ENCODE results near the gene GAB2.

GAB2 gene

GRCh38 chr11:78190871-78191538, 226.6 kb downstream of the GAB2 start:
- Histone ChIP-seq H3K36me3 (no peaks in the 10 kb centered on the region; the same call in 1 of the 2 replicates), H3K27me3 (no peaks in the 10 kb centered on the region), H3K4me3 (ENCODE audit: low read depth, low read length) (no peak overlapping the region), H3K9me3 (no peaks in the 10 kb centered on the region), H3K4me1 (no peaks in the 10 kb centered on the region; the same call in none of the 2 replicates)
- no peak for DNase-seq
- TF ChIP-seq CTCF (IDR thresholded peaks at IDR 0.05; ENCODE audit: low read depth, low read length) = no peak

- no peaks in the 10 kb centered on the region for H3K36me3 ChIP-seq
- H3K4me1 ChIP-seq = no peaks in the 10 kb centered on the region; the same call in none of the 2 replicates
- no peak for TF ChIP-seq CTCF (IDR thresholded peaks at IDR 0.05; ENCODE audit: low read depth, low read length)
- no peaks in the 10 kb centered on the region for H3K9me3 ChIP-seq
- no peaks in the 10 kb centered on the region for H3K27me3 ChIP-seq
- H3K4me3 ChIP-seq (ENCODE audit: low read depth, low read length) = no peak overlapping the region
- no peak for DNase-seq
Measured at GRCh38 chr11:78190374-78190773, 227.2 kb downstream of the GAB2 start.

GRCh38 chr11:78189851-78190250, 227.8 kb downstream of the GAB2 start:
- Histone ChIP-seq H3K9me3 (no peaks in the 10 kb centered on the region), H3K27me3 (no peaks in the 10 kb centered on the region), H3K36me3 (no peaks in the 10 kb centered on the region), H3K4me1 (no peaks in the 10 kb centered on the region; the same call in none of the 2 replicates), H3K4me3 (ENCODE audit: low read depth, low read length) (peak overlapping the region; percentile 88)
- TF ChIP-seq CTCF (IDR thresholded peaks at IDR 0.05; ENCODE audit: low read depth, low read length) = no peak
- no peak for DNase-seq

- Histone ChIP-seq H3K36me3 (no peaks in the 10 kb centered on the region), H3K4me1 (no peaks in the 10 kb centered on the region; the same call in none of the 2 replicates), H3K9me3 (no peaks in the 10 kb centered on the region), H3K4me3 (ENCODE audit: low read depth, low read length) (peak overlapping the region; percentile 88), H3K27me3 (no peaks in the 10 kb centered on the region)
- TF ChIP-seq CTCF (IDR thresholded peaks at IDR 0.05; ENCODE audit: low read depth, low read length) = no peak
- DNase-seq = no peak
Measured at GRCh38 chr11:78189174-78189724, 228.4 kb downstream of the GAB2 start.

- H3K36me3 ChIP-seq = no peaks in the 10 kb centered on the region
- TF ChIP-seq CTCF (IDR thresholded peaks at IDR 0.05; ENCODE audit: low read depth, low read length) = no peak
- no peaks in the 10 kb centered on the region; the same call in none of the 2 replicates for H3K4me1 ChIP-seq
- no peaks in the 10 kb centered on the region for H3K27me3 ChIP-seq
- H3K9me3 ChIP-seq = no peaks in the 10 kb centered on the region
- peak; percentile 98 for DNase-seq
- H3K4me3 ChIP-seq (ENCODE audit: low read depth, low read length) = peak within 1 kb of the TSS; percentile 88
Measured at GRCh38 chr11:78188286-78189173, 229.1 kb downstream of the GAB2 start, which contains the start of the genes KCTD21 and USP35. Gene KCTD21, minus strand, starts transcription at chr11:78188626. Its CDS starts 14,072 bp downstream, at chr11:78174554. Gene USP35, plus strand, starts transcription at chr11:78188919. Its CDS starts 7,327 bp downstream, at chr11:78196246.
